ENCODE results near the gene MGAT3.

DNA sequence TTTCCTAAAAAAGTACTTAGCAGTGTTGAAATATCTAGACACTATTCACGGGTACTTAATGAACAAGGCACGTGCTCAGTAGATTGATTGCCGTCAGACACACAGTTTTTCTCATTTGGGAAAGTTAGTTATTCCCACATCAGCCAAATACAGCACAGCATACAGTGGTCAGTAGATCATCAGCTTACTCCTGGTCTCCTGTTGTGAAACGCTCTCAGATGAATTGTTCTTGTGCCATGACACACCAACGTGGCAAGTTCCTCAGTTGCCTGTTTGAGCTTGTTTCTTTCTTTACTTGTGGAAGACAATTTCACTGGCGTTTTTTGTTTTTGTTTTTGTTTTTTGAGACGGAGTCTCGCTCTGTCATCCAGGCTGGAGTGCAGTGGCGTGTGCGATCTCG lies 48.6 kb upstream of the MGAT3 start:
- no peak for TF ChIP-seq CTCF (conservative IDR thresholded peaks at IDR 0.05)
- no peak for TF ChIP-seq ZFX (IDR thresholded peaks at IDR 0.05)

Measured in C4-2B (cell line).